Keratinocyte (primary cell): ENCODE data around the gene CAND2.

Experiments used
- CTCF ChIP-seq, 3 experiments: IDR thresholded peaks in 1 of 3; conservative IDR thresholded peaks in 1 of 3; optimal IDR thresholded peaks in 1 of 3; 2 replicates in 2 of 3; 3 replicates in 1 of 3; pipeline versions ENCODE3 to v1.5.1; 2011; ENCODE audit warnings: low read length in 3 of 3, mild to moderate bottlenecking in 3 of 3, moderate library complexity in 2 of 3, control low read depth in 1 of 3, inconsistent platforms in 1 of 3; ENCODE audit not compliant: insufficient read depth in 2 of 3; ENCODE audit errors: extremely low read depth in 1 of 3
- EZH2 ChIP-seq: IDR thresholded peaks from one replicate; pipeline ENCODE4 v1.6.1; 2012; ENCODE audit warnings: inconsistent platforms, mild to moderate bottlenecking, low read length, moderate library complexity

GRCh38 chr3:12815719-12816118 is 19.2 kb downstream of the CAND2 start:
- TF ChIP-seq CTCF (optimal IDR thresholded peaks at IDR 0.05 in 1 of 3, IDR thresholded peaks at IDR 0.05 in 1 of 3, conservative IDR thresholded peaks at IDR 0.05 in 1 of 3; ENCODE audit: extremely low read depth in 1 of 3, insufficient read depth in 2 of 3, low read length in 3 of 3) (no peak), EZH2 (no peak)
